Hematopoietic multipotent progenitor cell (in vitro differentiated cells): Measurements from ENCODE around the gene KCNF1. TPM values are rescaled to one million over a fixed set of nuclear protein-coding genes. Genes with fewer than 3 reads are reported as not detected.

Experiments
- DNase-seq, 3 donors: peaks; one replicate each; pipeline ENCODE4 v3.0.0-alpha.2; 2011 to 2015; ENCODE audit warnings: low read depth in 2 of 3, low spot score in 2 of 3
- total RNA-seq: library from RNA; depleted of rRNA; stranded (reverse); fragments of >200 nt; gene quantifications from one replicate; pipeline ENCODE4 v1.2.3, GENCODE V29; 2012

Gene KCNF1
- total RNA-seq, 1 donor, result under 0.01 TPM

DNA sequence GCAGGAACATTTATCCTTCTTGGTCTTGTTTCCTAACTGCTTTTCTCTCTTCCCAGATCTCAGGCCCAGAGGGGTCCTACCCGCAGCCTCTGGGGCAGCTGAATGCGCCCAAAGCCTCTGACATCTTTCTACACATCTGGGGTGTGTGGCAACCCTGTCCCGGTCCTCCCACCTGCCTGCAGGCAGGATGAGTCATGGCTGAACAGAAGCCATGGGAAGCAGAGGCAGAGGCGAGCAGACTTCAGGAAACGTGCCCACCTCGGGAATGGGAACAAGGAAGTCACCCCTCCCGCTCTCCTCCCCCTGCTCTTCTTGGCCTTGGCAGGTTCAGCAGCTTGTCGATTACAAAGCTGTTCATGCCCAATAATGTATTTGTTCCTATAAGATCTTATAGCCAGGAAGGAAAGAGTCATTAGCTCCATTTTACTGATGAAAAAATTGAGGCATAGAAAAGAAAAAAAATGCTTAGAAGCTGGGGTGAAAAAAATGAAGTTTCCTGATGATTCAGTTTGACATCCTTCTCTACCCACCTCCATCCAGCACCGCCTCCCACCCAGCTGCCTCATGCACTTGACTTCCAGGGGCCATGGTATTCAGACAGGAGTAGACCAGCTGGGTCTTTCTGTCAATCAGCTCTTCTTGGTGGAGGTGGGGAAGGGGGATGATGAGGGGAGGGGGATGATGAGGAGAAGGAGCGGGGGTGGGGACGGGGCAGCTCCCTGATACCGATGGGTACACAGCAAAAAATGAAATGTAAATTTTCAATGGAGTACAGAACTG lies 10.4 kb upstream of the KCNF1 start:
- no peak for DNase-seq

- no peak for DNase-seq
These were observed 7.9 kb upstream of the KCNF1 start for GRCh38 chr2:10903861-10904210.

DNA sequence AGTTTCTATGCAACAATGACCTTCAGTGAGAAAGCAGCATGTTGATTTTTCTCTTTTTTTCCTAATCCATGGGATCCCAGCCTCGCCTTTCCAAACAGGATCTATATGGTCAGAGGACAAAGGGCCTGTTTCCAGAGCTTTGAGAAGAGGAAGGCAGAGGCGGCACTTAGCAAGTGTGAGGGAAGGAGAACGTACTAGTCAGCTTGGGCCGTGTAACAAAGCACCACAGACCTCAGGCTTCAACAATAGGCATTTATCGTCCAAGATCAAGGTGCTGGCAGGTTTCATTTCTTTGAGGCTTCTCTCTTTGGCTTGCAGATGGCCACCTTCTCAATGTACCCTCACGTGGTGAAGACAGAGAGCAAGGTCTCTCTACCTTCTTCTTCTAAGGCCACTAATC lies 7.3 kb upstream of the KCNF1 start:
- no peak for DNase-seq

DNA sequence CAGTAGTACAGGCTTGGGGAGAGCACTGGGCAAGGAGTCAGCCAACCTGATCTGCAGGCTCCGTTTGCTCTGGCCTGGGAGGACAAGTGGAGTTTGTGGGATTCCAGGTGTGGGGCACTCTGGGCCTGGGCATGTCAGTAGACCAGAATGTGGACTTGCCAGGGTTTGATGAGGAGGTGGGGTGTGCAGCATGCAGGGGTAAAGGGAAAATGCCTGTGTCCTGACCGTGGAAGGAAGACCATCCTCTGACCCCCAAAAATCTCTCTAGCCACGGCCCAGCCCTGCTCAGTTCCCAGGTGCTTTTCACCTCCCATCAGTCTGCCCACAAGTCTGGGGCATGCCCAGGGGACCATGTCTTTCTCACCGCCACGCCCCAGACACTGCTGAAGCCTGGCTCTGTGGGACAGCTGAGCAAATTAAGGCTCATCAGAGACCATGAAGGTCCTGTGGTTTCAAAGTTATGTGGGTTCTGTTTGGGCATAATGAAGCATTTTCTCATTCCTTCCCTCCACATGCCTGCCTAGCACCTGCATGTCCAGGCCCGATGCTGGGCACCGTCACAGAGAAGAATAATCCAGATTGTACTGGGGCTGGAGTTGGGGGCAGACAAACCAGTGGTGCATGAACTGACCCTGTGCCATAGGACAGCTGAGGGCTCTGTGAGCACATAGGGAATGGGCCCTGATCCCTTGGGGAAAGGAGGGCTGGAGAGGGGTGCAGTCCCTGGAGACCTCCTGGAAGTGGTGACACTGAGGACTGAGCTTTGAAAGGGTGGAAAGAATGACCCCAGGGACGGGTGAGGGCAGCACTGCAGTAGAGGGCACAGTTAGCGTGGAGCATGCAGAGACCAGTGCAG lies 6.5 kb upstream of the KCNF1 start:
- no peak for DNase-seq

- no peak for DNase-seq
These were observed 5.9 kb upstream of the KCNF1 start for GRCh38 chr2:10905862-10906143.

DNA sequence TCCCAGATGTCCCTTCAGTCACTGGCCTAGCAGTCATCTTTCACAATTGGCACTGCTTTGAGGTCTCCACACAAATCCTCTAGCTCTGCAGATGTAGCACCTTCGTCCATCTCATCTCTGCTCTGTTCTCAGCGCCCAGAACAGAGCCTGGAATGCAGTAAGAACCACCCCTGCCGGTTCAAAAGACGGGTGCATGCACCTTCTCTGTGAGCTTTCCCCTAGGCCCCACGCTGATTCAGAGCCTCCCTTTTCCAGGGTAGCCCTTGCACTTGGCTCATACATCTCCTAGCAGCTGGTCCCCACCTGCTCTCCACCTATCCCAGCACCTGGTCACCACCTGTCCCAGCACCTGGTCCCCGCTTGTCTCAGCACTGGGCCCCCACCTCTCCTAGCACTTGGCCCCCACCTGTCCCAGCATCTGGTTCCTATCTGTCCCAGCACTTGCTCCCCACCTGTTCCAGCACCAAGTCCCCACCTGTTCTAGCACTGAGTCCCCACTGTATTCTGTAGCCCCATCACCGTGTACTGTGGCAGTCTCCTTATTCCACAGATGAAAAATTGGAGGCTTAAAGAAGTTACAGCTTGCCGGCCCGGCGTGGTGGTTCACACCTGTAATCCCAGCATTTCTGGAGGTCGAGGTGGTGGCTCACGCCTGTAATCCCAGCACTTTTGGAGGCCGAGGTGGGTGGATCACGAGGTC lies 4.7 kb upstream of the KCNF1 start:
- DNase-seq, result no peak

GRCh38 chr2:10908195-10908594 lies 3.5 kb upstream of the KCNF1 start:
- DNase-seq, result no peak

GRCh38 chr2:10909050-10909995 lies 2.4 kb upstream of the KCNF1 start:
- DNase-seq, result peak in 2 of 3 donors; percentile 33 to 70

- no peak for DNase-seq
These were observed 1.8 kb upstream of the KCNF1 start for GRCh38 chr2:10909996-10910341.

GRCh38 chr2:10910625-10911024 lies 1.1 kb upstream of the KCNF1 start:
- no peak for DNase-seq

DNA sequence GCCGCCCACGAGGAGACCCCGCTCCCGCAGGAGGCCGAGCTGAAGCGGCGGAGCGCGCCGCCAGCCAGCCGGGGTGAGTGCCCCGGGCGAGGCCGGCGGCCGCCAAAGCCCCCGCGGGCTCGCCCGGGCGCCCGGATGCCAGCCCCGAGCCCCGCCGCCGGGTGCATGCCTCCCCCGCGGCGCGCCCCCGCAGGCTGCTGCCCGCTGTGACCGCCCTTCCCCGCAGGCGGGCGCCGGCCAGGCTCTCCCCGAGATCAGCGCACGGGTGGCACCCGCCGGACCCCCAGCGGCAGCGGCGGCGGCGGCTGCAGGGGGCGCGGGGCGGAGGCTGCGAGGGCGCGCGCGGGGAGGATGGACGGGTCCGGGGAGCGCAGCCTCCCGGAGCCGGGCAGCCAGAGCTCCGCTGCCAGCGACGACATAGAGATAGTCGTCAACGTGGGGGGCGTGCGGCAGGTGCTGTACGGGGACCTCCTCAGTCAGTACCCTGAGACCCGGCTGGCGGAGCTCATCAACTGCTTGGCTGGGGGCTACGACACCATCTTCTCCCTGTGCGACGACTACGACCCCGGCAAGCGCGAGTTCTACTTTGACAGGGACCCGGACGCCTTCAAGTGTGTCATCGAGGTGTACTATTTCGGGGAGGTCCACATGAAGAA lies 470 bp downstream of the KCNF1 start:
- DNase-seq, result peak in 1 of 3 donors; percentile 7

- no peak for DNase-seq
These were observed 1.2 kb downstream of the KCNF1 start for GRCh38 chr2:10912796-10913455.

- no peak for DNase-seq
These were observed 2.0 kb downstream of the KCNF1 start for GRCh38 chr2:10913501-10914271.

DNA sequence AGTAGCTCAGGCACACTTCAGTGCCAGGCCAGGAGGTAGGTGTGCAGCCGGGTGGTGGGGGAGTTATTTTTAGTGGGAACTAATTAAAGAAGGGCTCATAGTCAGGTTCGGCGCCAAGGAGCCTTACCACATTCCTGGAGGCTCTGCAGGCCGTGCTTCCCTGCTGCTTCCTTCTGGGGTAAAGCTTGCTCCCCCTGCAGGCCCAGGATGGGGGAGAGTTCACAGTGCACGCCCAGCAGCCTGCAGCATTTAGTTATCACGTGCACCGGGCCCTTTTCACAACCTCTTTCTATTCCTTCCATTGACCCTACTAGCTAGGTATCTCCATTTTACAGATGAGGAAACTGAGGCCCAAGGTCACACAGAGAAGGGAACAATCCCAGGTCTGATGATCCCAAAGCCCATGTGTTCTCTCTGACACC lies 2.5 kb downstream of the KCNF1 start:
- peak in 1 of 3 donors; percentile 8 for DNase-seq

DNA sequence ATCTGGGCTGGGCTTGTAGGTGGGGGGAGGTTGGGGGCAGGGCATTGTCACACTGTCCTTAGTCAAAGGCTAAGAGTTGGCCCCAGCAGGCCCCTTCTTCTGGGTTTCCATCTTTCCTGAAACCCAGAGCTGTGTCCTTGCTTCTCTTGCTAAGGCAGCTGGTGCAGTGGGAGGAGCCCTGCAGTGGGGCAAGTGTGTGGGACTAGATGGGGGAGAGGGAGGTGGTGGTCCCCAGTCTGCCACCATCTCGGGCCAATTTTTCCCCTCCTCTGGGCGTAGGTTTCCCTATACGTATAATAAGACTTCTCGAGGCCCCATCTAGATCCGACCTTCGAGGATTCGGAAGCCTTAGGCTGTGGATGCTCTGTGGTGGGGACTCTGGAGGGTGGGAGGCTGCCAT lies 3.5 kb downstream of the KCNF1 start:
- DNase-seq, result no peak

- DNase-seq, result no peak
These were observed 4.1 kb downstream of the KCNF1 start for GRCh38 chr2:10915731-10916276.

GRCh38 chr2:10916953-10917352 lies 5.2 kb downstream of the KCNF1 start:
- DNase-seq, result no peak

DNA sequence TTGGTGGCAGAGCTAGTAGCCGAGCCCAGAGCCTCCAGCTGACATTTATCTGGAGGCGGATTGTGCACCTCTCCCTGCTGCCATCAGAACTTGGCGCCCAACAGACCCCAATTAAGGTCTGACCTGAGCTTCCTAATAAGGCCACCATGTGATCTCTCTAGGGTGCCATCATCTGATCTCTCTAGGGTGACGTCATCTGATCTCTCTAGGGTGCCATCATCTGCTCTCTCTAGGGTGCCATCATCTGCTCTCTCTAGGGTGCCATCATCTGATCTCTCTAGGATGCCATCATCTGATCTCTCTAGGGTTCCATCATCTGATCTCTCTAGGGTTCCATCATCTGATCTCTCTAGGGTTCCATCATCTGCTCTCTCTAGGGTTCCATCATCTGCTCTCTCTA lies 6.2 kb downstream of the KCNF1 start:
- no peak for DNase-seq
